Stimulated activated CD8-positive, alpha-beta memory T cell treated with anti-CD3 and anti-CD28 coated beads, Interleukin-15, amount 100 ng/mL, for 48 hours (primary cell): ENCODE data around the gene POMGNT2.

ENCODE experiments used
- DNase-seq, 2 donors: peaks; one replicate each; pipeline ENCODE4 v3.0.0-alpha.2; 2020; ENCODE audit warnings: low read depth in 2 of 2

POMGNT2 gene

DNA sequence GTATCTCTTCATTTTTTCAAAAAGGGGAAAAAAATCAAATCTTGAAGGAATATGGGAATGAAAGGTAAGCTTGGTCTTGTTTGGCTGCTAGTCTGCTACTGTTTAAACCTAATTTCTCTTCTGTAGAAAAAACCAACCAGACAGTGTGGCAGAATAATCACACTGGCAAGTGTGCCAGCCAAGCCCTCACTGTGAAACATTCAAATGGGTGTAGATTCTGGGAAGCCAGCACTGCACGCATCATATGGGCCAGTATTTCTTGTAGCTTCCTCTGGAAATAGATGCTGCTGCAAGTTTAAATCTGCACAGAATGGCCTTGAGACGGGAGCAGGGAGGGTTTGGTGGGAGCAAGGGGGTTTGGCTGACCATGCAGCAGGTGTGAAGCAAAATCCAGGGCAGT, 62.1 kb downstream of the POMGNT2 start:
- DNase-seq = no peak

DNA sequence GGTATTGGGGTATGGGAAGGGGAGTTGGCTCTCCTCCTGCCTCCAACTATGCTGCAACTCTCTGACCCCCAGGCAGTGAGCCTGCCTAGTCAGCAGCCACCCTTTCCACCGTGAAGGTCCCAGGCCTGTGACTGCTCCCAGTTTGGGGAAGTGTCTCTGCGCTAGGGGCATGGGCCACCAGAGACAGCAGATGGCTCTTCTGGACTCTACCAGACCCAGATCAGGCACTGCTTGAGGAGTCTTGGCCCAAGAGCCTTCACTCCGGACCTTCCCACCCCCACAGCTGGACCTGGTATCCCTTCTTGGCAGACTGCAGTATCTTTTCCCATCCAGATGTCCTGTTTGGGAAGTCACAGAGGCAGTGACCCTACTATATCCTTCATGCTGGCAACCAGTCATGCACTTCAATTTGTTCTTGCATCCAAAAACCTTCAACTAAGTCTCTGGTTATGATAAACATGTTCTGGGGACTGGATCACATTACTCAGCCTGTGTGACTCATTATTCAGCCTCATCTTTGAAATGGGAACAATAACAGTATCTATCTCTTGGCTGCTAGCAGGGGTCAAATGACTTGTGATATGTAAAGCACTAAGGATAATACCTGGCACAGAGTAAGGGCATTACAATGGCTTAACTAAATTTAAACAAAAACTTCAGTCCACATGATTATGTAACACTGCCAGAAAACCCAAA, 62.7 kb downstream of the POMGNT2 start:
- no peak for DNase-seq

DNA sequence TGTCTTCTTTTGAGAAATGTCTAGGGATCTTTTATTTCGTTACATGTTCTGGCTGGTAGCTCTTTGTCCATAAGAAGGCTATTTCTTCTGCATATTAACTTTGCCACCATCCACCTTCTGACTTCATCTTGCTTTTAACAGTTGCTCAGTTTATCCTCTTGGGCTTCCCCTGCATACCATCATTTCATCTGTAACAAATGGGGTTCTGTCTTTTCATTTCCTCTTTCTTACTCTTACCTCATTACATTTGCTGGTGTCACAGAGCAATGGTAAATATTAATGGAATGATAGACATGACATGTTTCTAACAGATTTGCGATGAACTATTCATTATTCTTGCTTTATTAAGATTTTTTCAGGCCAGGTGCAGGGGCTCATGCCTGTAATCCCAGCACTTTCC, 64.4 kb downstream of the POMGNT2 start:
- no peak for DNase-seq

DNA sequence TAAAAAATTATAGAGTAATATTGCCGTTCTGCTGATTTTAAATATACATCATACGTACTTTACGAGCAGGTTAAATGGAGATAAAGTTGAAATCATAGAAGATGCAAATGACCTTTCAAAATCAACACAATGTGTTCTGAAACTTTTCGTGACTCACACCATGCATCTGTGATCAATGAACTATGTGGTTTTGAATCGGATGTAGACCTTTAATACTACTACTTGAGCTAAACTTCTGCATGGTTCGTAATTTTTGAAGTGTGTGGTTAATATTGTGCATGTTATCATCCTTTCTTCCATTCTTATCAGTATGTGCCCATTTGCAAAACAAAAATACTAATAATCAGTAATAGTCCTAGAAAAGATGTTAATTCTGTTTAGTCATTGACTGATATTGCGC, 67.9 kb downstream of the POMGNT2 start:
- no peak for DNase-seq

- no peak for DNase-seq
These were observed 69.1 kb downstream of the POMGNT2 start for GRCh38 chr3:43036621-43037423.

GRCh38 chr3:43035801-43036365, 70.0 kb downstream of the POMGNT2 start:
- no peak for DNase-seq

DNA sequence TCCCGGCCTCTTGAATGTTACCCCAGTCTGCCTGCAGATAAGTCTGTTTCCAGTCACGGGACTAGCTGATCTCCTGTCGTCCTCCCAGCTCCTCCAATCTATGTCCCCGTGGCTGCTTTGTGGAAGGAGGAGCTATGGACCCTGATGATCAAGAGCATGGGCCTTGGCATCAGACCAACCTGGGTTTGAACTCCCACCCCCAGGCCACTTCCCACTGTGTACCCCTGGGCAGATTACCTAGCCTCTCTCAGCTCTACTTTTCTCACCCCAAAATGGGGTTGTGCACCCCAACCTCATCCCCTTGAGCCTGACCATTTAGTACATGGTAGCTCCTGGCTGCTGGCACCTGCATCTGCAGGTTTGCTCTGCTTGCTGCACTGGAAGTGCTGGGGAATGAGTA, 71.0 kb downstream of the POMGNT2 start:
- no peak for DNase-seq

DNA sequence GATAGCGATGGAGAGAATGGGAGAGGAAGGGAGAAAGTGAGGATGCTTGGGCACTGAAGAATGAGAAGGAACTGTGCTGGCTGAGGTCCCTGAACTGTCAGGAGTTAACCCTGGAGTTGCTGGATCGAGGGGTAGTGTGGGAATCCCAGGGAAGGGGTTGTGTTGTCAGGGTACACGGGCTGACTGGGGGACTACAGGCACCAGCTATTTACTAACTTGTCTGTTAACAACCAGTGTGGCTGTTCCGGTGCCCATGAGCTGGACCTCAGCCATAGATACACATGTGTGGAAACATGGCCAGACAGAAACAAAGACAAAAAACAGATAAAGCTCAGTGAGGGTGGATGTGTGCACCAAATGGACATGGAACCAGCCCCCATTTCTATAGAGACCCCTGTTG, 71.7 kb downstream of the POMGNT2 start:
- DNase-seq = no peak

- no peak for DNase-seq
These were observed 72.9 kb downstream of the POMGNT2 start for GRCh38 chr3:43032646-43033628.

DNA sequence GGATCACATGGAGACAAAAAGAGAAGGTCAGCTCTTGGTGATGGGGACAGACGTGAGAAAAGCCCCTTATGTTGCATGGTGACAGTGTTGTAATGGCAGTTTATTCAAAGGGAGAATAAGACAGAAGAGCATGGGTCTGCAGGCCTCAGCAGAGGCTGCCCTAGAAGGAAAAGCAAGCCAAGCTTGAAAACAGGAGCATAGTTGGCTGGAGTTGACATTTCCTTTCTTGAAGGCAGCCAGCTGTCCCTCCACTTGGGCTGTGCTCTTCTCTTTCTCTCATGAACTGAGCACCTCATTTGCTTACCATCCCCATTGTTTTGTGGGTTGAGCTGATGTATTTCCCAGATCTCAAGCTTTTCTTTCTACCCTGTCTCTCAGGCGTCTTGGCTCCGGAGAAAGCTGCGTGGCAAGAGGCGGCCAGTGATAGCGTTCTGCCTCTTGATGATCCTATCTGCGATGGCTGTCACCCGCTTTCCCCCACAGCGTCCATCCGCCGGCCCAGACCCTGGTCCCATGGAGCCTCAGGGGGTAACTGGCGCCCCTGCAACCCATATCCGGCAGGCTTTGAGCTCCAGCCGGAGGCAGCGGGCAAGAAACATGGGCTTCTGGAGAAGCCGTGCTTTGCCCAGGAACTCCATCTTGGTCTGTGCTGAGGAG, 73.9 kb downstream of the POMGNT2 start:
- DNase-seq = no peak

DNA sequence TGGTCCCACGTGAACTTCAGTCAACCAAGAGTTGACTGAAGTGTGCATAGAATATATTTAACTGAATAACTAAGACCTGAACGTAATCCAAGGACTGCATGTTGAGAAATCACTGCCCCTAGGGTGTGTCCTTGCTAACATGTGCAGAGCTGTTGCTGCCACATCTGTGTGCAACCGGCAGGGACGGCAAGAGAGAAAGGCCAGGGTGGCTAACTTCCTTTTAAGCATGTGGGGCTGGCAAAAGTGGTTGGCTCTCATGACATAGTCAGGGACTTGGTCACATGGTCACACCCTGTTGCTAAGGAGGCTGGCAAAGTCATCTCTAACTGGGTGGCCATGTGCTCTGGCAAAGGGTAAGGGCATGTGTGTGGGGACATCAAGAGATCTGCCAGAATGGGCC, 74.4 kb downstream of the POMGNT2 start:
- DNase-seq = no peak

- DNase-seq = no peak
These were observed 75.5 kb downstream of the POMGNT2 start for GRCh38 chr3:43030162-43030935.
